Choroid plexus epithelial cell (primary cell): ENCODE measurements around the gene FAM117A.

ENCODE experiments used
- DNase-seq: peaks from one replicate; pipeline ENCODE4 v3.0.0-alpha.2; 2010; ENCODE audit warnings: low read depth
- H3K4me3 ChIP-seq: 2 replicates; pipeline ENCODE4 v1.5.1; 2011; ENCODE audit warnings: low read depth, mild to moderate bottlenecking, control low read depth, low read length, moderate library complexity
- TF ChIP-seq, protein P1 (sequence below): conservative IDR thresholded peaks from 2 replicates; pipeline ENCODE4 v1.5.1; 2011; ENCODE audit warnings: low read depth, mild to moderate bottlenecking, control low read depth, inconsistent platforms, low read length, moderate library complexity

The FAM117A gene

DNA sequence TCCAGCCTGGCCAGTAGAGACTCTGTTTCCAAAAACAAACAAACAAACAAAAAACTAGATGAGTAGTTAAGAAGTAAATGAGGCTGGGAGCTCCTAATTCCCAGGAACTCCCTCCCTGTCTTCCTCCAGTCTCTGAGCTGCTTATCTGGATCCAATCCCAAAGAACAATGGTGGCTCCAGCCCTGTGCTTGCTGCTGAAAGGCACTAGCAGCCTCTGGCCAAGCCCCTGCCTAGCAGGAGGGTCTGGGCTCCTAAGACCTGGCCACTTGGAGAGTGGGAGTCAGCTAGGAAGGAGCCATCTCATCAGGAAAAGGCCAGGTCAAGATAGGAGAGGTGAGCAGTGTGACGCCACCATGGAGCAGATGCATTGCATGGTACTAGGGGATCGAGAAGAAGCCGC lies 41.9 kb downstream of the FAM117A start:
- TF ChIP-seq, protein P1, sequence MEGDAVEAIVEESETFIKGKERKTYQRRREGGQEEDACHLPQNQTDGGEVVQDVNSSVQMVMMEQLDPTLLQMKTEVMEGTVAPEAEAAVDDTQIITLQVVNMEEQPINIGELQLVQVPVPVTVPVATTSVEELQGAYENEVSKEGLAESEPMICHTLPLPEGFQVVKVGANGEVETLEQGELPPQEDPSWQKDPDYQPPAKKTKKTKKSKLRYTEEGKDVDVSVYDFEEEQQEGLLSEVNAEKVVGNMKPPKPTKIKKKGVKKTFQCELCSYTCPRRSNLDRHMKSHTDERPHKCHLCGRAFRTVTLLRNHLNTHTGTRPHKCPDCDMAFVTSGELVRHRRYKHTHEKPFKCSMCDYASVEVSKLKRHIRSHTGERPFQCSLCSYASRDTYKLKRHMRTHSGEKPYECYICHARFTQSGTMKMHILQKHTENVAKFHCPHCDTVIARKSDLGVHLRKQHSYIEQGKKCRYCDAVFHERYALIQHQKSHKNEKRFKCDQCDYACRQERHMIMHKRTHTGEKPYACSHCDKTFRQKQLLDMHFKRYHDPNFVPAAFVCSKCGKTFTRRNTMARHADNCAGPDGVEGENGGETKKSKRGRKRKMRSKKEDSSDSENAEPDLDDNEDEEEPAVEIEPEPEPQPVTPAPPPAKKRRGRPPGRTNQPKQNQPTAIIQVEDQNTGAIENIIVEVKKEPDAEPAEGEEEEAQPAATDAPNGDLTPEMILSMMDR: no peak
- H3K4me3 ChIP-seq: no peak overlapping the region
- no peak for DNase-seq

DNA sequence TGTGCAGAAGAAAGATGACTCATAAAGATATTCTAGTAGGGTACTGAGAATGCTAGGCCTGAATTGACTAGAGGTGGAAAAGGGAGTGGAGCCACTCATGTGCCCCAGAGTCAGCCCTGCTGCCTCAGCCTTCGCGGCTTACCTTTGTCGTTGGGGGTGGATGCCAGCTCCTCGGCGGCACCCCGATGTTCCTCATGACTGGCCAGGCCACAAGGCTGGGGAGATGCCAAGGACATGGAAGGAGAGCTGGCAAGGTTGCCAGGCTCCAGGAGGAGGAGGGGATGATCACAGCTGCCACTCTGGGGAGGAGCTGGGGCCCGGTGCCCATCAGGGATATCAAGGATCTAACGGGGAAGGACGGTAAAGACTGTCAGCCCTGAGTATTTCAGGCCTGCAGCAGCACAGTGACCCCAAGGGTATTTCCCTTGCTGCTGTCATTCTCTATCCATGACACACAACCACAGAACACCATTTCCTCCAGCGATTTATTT lies 46.5 kb downstream of the FAM117A start:
- H3K4me3 ChIP-seq: no peak overlapping the region
- TF ChIP-seq, protein P1: no peak
- DNase-seq: no peak

DNA sequence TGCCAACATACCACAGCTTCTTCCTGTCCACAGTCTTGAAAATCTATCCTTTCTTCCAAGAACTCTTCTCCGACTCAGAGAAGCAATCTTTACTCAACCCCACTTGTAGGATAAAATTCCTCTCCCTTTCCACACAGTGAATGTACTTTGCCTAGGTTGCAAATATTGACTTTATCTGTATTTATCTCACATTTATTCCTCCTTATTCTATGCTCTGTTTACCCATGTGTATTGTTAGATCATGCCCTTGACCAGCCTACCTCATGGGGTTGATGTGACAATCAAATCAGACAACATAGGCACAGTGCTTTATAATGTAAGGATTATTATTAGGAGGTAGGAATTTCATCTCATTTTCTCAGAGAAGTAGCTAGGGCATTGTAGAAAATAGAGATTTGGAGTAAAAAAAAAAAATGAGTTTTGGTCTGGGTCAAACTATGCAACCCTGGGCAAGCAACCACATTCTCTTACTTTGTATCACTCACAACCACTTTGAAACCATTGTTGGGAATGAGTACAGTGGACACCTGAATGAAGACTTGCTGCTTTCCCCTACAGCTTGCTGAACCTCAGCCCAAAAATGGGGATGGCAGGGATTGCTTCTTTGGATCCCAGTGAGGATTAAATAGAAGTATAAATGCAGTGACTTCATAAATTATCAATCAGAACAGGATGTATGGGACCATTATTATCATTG lies 47.1 kb downstream of the FAM117A start:
- TF ChIP-seq, protein P1: no peak
- H3K4me3 ChIP-seq: no peak overlapping the region
- no peak for DNase-seq

DNA sequence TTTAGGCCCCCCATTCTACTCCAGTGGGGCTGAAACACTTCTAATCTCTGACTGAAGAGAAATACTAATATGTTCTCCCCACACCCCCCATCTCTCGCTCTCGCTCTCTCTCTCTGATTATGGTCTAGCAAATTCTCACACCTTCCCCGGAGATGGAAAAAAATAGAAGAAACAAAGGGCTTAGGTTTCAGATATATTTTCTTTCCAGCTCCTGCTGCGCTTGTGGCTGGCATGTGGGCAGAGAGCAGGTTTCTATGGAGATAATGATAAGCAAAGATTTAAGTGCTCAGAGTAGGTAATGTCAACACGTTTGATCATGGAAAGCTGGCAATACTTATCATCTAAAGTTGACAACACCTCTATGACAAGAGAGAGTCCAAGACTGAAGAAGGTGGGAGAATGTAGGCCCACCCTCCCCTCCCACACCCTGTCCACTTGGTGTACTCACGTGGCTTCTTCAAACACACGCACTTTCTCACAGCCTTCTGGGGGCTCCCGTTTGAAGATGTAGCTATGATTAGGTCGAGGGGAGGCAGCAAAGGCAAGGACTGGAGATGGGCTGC lies 48.1 kb downstream of the FAM117A start:
- H3K4me3 ChIP-seq: no peak overlapping the region
- TF ChIP-seq, protein P1: no peak
- DNase-seq: no peak

DNA sequence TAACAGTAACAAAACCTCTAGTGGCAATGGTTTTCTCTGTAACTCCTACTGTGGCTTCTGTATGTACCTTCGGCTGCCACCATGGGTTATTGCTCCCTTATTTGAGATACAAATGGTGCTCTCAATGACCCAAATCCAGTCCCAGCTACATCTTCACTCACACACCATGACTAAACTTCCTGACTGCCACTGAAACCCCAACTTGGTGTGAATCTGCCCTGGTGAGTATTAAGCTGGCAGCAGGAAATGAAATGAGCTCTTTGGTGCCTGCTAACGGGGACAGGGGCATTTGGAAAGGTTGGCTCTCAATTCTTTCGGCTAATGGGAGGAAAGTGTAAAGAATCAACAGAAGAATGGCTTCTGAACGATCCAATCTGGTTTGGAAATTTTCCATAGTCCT lies 48.7 kb downstream of the FAM117A start:
- DNase-seq: no peak
- no peak overlapping the region for H3K4me3 ChIP-seq
- TF ChIP-seq, protein P1: no peak

DNA sequence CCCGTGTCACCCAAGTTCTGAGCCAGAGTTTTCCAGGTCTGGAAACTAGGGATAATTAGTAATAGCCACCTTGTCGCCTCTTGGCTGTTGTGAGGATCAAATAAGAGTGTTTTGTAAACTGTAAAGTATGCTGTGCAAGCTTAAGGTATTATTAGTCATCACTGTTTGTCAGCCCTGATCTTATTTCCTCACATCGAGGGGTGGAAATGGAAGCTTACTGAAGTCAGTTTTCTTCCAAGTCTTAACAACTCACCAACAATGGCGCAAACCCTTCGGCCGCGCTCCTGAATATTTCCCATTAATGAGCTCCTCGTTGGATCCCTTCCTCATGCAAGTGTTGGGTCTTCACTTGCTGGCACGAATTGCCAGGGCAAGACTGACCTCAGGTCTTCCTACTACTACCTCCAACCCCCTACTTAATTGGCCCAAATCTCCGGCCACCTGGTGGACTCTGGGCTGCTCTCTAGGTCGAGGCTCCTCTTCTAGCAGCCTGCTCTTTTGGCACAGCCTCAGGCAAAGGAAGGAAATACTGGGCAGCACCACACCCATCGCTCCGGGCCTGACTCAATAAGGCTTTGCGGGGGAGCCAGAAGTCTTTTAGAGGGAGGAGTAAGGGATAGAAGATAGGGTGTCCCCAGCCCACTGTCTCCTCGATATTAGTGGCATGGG lies 55.3 kb downstream of the FAM117A start:
- TF ChIP-seq, protein P1: no peak
- H3K4me3 ChIP-seq: peak overlapping the region; percentile 47
- DNase-seq: no peak
